GM12878 (cell line): ENCODE measurements around the gene RNFT2. TPM values are rescaled to one million over a fixed set of nuclear protein-coding genes. Genes with fewer than 3 reads are reported as not detected.

Experiments used
- BCL11A ChIP-seq: IDR thresholded peaks from 2 replicates; pipeline ENCODE4 v1.6.1; 2011; ENCODE audit warnings: low read depth, low read length
- BCL3 ChIP-seq: IDR thresholded peaks from 2 replicates; pipeline ENCODE4 v1.6.1; 2011; ENCODE audit warnings: borderline replicate concordance, low read depth, mild to moderate bottlenecking, moderate library complexity, low read length; ENCODE audit not compliant: insufficient read depth, poor library complexity, severe bottlenecking
- BHLHE40 ChIP-seq, 2 experiments: fragments of 450-650 bp in 1 of 2; IDR thresholded peaks; 2 replicates each; pipeline ENCODE4 v1.6.1; 2011 to 2017; ENCODE audit warnings: low read depth in 2 of 2, borderline replicate concordance in 1 of 2, improper control_type of control experiment in 1 of 2, low read length in 1 of 2, mild to moderate bottlenecking in 1 of 2
- BMI1 ChIP-seq: fragments of 450-650 bp; IDR thresholded peaks from 2 replicates; pipeline ENCODE4 v1.6.1; 2016; ENCODE audit warnings: mild to moderate bottlenecking, moderate library complexity, borderline replicate concordance
- CBX3 ChIP-seq: fragments of 200-600 bp; sonication (generic); IDR thresholded peaks from 2 replicates; pipeline ENCODE4 v1.6.1; 2016; ENCODE audit warnings: low read depth, borderline replicate concordance
- FOXM1 ChIP-seq: IDR thresholded peaks from 2 replicates; pipeline ENCODE4 v1.6.1; 2012; ENCODE audit warnings: low read depth, mild to moderate bottlenecking, inconsistent platforms, low read length, moderate library complexity
- GABPA ChIP-seq: IDR thresholded peaks from 2 replicates; pipeline ENCODE4 v1.6.1; 2014; ENCODE audit warnings: antibody characterized with exemption, low read depth, mild to moderate bottlenecking, inconsistent platforms
- IRF4 ChIP-seq: IDR thresholded peaks from 2 replicates; pipeline ENCODE4 v1.6.1; 2011; ENCODE audit warnings: low read depth, low read length
- JUND ChIP-seq: IDR thresholded peaks from 2 replicates; pipeline ENCODE4 v1.6.1; 2012; ENCODE audit warnings: low read depth, mild to moderate bottlenecking, low read length, improper control_type of control experiment, moderate library complexity
- MAX ChIP-seq: IDR thresholded peaks from 2 replicates; pipeline ENCODE4 v1.6.1; 2012; ENCODE audit warnings: low read depth, low read length, improper control_type of control experiment
- NR2C2 ChIP-seq: IDR thresholded peaks from 2 replicates; pipeline ENCODE4 v1.6.1; 2011; ENCODE audit warnings: borderline replicate concordance, low read depth; ENCODE audit not compliant: control insufficient read depth, insufficient read length
- NR2F1 ChIP-seq: fragments of 450-650 bp; conservative IDR thresholded peaks from 2 replicates; pipeline ENCODE4 v1.6.1; 2017; ENCODE audit warnings: mild to moderate bottlenecking
- NRF1 ChIP-seq: conservative IDR thresholded peaks from 2 replicates; pipeline ENCODE4 v1.6.1; 2011; ENCODE audit warnings: mild to moderate bottlenecking, low read depth, low read length, improper control_type of control experiment
- PAX5 ChIP-seq: IDR thresholded peaks from 2 replicates; pipeline ENCODE4 v1.6.1; 2011; ENCODE audit warnings: low read depth, low read length, borderline replicate concordance
- PAX8 ChIP-seq: fragments of 450-650 bp; IDR thresholded peaks from 2 replicates; pipeline ENCODE4 v1.6.1; 2017; ENCODE audit warnings: mild to moderate bottlenecking, moderate library complexity
- POLR2A ChIP-seq: IDR thresholded peaks from 2 replicates; pipeline ENCODE4 v1.6.1; 2011; ENCODE audit warnings: low read depth, mild to moderate bottlenecking, low read length
- RAD21 ChIP-seq: IDR thresholded peaks from 2 replicates; pipeline ENCODE4 v1.6.1; 2011; ENCODE audit warnings: mild to moderate bottlenecking, low read depth, low read length, moderate library complexity; ENCODE audit not compliant: insufficient read depth
- SIN3A ChIP-seq: IDR thresholded peaks from 2 replicates; pipeline ENCODE4 v1.6.1; 2012; ENCODE audit warnings: low read depth, low read length, improper control_type of control experiment
- SMARCA5 ChIP-seq: fragments of 450-650 bp; IDR thresholded peaks from 2 replicates; pipeline ENCODE4 v1.6.1; 2017; ENCODE audit warnings: mild to moderate bottlenecking
- SUZ12 ChIP-seq: fragments of 200-600 bp; sonication (generic); IDR thresholded peaks from one replicate; pipeline ENCODE4 v1.6.1; 2018; ENCODE audit warnings: antibody characterized with exemption, mild to moderate bottlenecking; ENCODE audit not compliant: unreplicated experiment
- TCF7 ChIP-seq: IDR thresholded peaks from 2 replicates; pipeline ENCODE4 v1.6.1; 2014; ENCODE audit warnings: antibody characterized with exemption, borderline replicate concordance
- YY1 ChIP-seq: IDR thresholded peaks from 2 replicates; pipeline ENCODE4 v1.6.1; 2011; ENCODE audit warnings: low read depth, mild to moderate bottlenecking, low read length
- ZBED1 ChIP-seq: IDR thresholded peaks from 2 replicates; pipeline ENCODE4 v1.6.1; 2016; ENCODE audit warnings: borderline replicate concordance
- polyA plus RNA-seq, 11 experiments: library from polyadenylated mRNA; depleted of rRNA in 4 of 11; unstranded in 6 of 11; stranded (reverse) in 5 of 11; fragments of >200 nt; fragmentation: Nextera tagmentation in 4 of 11; fragmentation: Illumina TruSeq in 1 of 11; extraction: Ambion mirVana in 4 of 11; extraction: Trizol in 1 of 11; gene quantifications; 1 replicate in 1 of 11; 2 replicates in 10 of 11; pipeline versions ENCODE4 v1.2.1 to v1.2.3, GENCODE V29; 2011 to 2016; ENCODE audit warnings: inconsistent platforms in 2 of 11, missing spikeins in 2 of 11, low read depth in 1 of 11
- total RNA-seq, 4 experiments: library from RNA; depleted of rRNA in 3 of 4; stranded (reverse); fragments of >200 nt in 3 of 4; fragmentation: Illumina TruSeq in 1 of 4; extraction: Trizol in 1 of 4; gene quantifications; 2 replicates each; pipeline versions ENCODE4 v1.2.1 to v1.2.3, GENCODE V29; 2013 to 2021
- TF ChIP-seq, protein P1 (sequence below): fragments of 150-350 bp; IDR thresholded peaks from 2 replicates; pipeline ENCODE4 v1.6.1; 2014; ENCODE audit warnings: mild to moderate bottlenecking, low read depth, low read length

RNFT2 gene
- total and polyA plus RNA-seq, 10 of the 15 experiments (the other 5 are each of a cell fraction or from before 2014, with no cell fraction given), result 2.5 to 17.3 (median 9.7) TPM

DNA sequence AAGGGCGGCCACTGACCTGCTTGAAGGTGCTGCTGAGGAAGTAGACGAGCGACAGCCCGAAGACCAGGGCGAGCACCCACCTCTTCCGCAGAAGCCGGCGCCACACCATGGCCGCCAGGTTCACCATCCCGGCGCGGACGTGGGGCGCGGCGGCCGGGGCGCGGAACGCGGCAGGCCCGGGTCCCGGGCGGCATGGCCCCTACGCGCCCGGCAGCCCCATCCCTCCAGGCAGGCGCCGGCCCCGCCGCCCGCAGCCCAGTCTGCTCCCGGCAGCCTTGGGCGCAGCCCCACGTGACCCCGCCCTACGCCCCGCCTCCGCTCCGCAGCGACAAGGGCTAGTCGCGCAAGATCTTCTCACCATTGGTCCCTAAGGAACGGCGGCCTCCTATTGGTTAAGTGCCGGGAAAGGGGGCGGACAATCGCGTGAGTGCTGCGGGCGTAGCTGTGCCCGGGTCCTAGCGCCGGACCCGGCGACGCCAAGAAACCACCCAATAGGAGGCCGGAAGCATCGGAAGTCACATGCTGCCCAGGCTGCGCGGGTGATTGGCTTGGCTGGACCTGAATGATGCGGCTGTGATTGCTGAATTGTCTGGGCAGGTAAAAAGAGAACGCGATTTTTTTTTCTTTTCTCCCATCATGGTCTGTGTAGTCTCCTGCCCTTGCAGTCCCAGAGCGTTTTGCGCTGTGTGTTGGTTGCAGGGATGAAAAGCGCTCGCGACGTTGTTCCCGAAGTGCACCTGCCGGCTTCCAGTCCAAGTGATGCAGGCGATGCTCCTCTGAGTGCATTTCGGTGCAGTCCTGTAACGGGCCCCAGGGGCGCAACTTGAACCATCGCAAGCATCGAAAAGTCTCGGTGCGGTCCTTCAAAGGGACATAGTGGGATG, at the start of gene RNFT2, which contains the start of gene SPRING1 (continued):
- peak; percentile 75; the same call in 1 of the 2 replicates for TF ChIP-seq YY1
- TF ChIP-seq TCF7, result no peak
- peak; percentile 59; the same call in 1 of the 2 replicates for TF ChIP-seq FOXM1
- peak; percentile 48; the same call in 1 of the 2 replicates for TF ChIP-seq SIN3A
- peak; percentile 98 to 99 for TF ChIP-seq BHLHE40 (IDR thresholded peaks at IDR 0.05; ENCODE audit: borderline replicate concordance in 1 of 2, low read depth in 2 of 2, low read length in 1 of 2)
- no peak for TF ChIP-seq ZBED1
- no peak for TF ChIP-seq PAX8
- 0 out of 2 replicates have a peak, but pooled peaks have one; percentile 38 for TF ChIP-seq IRF4
- no peak for TF ChIP-seq RAD21
- peak; percentile 96 for TF ChIP-seq MAX
- no peak for TF ChIP-seq BCL3
- no peak for TF ChIP-seq PAX5
- no peak for TF ChIP-seq BCL11A
- TF ChIP-seq NR2F1, result peak; percentile 53
- peak; percentile 87 for TF ChIP-seq SMARCA5
- TF ChIP-seq GABPA, result peak; percentile 77
- TF ChIP-seq NR2C2, result no peak
- TF ChIP-seq CBX3, result no peak
- no peak for TF ChIP-seq JUND
- no peak for TF ChIP-seq NRF1
- TF ChIP-seq, protein P1, sequence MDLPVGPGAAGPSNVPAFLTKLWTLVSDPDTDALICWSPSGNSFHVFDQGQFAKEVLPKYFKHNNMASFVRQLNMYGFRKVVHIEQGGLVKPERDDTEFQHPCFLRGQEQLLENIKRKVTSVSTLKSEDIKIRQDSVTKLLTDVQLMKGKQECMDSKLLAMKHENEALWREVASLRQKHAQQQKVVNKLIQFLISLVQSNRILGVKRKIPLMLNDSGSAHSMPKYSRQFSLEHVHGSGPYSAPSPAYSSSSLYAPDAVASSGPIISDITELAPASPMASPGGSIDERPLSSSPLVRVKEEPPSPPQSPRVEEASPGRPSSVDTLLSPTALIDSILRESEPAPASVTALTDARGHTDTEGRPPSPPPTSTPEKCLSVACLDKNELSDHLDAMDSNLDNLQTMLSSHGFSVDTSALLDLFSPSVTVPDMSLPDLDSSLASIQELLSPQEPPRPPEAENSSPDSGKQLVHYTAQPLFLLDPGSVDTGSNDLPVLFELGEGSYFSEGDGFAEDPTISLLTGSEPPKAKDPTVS, result 0 out of 2 replicates have a peak, but pooled peaks have one; percentile 23
- TF ChIP-seq BMI1, result no peak
- no peak for TF ChIP-seq SUZ12
- peak; percentile 86 for TF ChIP-seq POLR2A
